ENCODE data around the gene ST3GAL5.

Gene ST3GAL5

DNA sequence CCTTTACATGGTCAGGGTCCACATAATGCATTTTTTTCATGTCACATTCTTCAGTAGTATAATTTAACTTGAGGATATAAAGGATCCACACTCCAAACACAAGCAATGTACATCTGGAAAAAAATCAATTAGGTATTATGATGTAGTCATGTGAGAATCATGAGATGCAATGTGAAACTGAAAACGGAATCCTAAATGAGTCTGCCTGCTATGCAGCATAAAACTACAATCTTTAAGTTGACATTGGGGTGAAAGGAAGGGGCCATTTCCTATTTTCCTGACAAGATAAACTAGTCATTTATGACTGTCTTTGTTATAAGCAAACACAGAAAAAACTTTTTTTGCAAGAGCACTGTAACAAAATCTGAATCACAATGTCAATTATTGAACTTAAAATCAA is 27.6 kb downstream of the ST3GAL5 start:
- peaks cover 25% of the 10 kb centered on the region for H3K36me3 ChIP-seq
- H3K27me3 ChIP-seq = no peaks in the 10 kb centered on the region

DNA sequence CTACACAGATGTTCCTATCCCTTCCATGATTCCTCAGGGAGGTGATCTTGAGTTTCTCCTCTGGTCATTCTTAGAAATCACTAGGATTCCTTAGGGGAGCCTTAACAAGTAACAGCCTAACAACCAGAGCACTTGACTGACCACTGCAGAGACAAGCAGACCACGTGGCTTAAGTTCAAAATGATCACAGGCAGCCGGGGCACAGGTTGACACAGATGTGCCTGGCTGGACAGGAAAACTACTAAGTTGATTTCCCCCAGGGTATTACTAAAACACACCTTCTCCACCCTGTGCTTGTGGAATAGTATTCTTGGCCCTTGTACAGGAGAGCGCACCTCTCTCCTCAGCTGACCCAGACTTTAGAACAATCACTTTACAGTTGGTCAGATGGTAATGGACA is 29.9 kb downstream of the ST3GAL5 start:
- Histone ChIP-seq H3K27ac (no peak overlapping the region), H3K4me1 (peaks cover 9% of the 10 kb centered on the region), H3K36me3 (peaks cover 40% of the 10 kb centered on the region), H3K4me2 (no peak overlapping the region), H3K27me3 (no peaks in the 10 kb centered on the region), H3K4me3 (no peak overlapping the region), H3K9me3 (peaks cover 25% of the 10 kb centered on the region), H3K9ac (no peak overlapping the region), H4K20me1 (no peaks in the 10 kb centered on the region)
- no peak for TF ChIP-seq Cebpa-rat (IDR thresholded peaks at IDR 0.05)

More for the DNA sequence above, 27.6 kb downstream of the ST3GAL5 start:
- Histone ChIP-seq H4K20me1 (no peaks in the 10 kb centered on the region), H3K9me3 (peaks cover 5% of the 10 kb centered on the region), H3K4me1 (no peaks in the 10 kb centered on the region), H3K27ac (no peak overlapping the region), H3K4me2 (no peak overlapping the region), H3K4me3 (no peak overlapping the region), H3K9ac (no peak overlapping the region)
- TF ChIP-seq Cebpa-rat (IDR thresholded peaks at IDR 0.05) = no peak

DNA sequence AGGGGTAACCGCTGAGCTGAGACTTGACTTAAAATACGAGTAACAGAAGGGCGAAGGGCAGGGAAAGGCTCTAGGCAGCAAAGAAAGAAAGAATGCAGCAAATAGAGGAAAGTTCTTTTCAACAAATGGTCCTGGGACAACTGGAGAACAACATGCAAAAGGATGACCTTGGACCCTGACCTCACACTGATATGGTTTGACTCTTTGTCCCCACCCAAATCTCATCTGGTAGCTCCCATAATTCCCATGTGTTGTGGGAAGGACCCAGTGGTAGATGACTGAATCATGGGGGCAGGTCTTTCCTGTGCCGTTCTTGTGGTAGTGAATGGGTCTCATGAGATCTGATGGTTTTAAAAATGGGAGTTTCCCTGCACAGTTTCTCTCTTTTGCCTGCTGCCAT is 33.9 kb downstream of the ST3GAL5 start:
- Histone ChIP-seq H3K9ac (no peak overlapping the region), H4K20me1 (no peaks in the 10 kb centered on the region), H3K27me3 (no peaks in the 10 kb centered on the region), H3K9me3 (peaks cover 25% of the 10 kb centered on the region), H3K27ac (no peak overlapping the region), H3K4me2 (no peak overlapping the region; the same call in 1 of the 2 replicates), H3K4me3 (no peak overlapping the region), H3K36me3 (peaks cover 44% of the 10 kb centered on the region), H3K4me1 (peaks cover 36% of the 10 kb centered on the region)
- no peak for TF ChIP-seq Cebpa-rat (IDR thresholded peaks at IDR 0.05)

DNA sequence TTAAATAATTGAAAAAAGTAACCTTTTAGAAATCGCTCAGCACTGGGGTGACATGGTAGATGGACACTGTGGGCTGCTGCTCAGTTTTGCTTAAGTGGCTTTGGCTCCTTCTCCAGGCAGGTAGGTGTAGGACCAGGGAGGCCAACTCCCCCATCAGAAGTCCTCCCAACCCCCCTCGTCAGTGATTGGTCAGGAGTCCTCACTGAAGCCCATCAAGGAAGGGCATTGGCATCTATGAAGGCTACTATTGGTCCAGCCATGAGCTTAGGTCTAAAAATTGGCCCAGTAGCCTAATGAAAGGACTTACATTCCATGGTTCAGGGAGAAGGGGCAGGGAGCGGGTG is 34.7 kb downstream of the ST3GAL5 start:
- Histone ChIP-seq H3K4me2 (peak overlapping the region; percentile 81), H3K9me3 (peaks cover 25% of the 10 kb centered on the region), H3K4me3 (peak overlapping the region; percentile 40), H3K9ac (peak overlapping the region; percentile 47), H4K20me1 (no peaks in the 10 kb centered on the region), H3K36me3 (peaks cover 42% of the 10 kb centered on the region), H3K27me3 (no peaks in the 10 kb centered on the region), H3K27ac (peak overlapping the region; percentile 81), H3K4me1 (peaks cover 36% of the 10 kb centered on the region)
- TF ChIP-seq Cebpa-rat (IDR thresholded peaks at IDR 0.05) = no peak

DNA sequence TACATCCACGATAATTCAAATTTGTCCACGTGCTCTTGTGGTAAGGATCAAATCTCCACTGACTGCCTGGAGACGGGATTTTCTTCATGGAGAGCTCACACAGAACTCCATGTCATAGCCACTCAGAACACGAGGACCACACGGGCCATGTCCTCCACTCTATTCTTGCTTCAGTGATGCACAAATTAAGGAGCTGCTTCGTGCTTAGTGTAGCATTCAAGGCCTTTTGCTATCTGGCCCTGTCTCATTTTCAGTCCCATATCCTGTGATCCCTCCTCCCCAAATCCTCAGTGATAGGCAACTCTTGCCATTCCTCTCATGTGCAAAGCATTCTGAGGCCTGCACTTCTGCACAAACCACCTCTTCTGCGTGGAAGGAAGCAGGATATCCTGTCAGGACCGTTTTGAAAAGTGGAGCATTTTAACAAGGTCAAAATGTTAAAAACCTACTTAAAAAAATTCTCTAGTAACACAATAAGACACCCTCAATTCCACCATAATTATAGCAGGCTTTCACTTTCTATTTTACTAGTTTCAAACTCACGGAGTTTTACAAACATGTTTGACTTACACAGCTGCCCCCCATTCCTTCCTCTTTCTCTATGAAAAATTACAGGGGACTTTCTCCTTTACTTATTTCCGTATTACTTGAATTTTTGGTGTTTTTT is 35.2 kb downstream of the ST3GAL5 start:
- Histone ChIP-seq H3K9ac (peak overlapping the region; percentile 47), H3K4me2 (peak overlapping the region; percentile 81), H3K36me3 (peaks cover 36% of the 10 kb centered on the region), H3K27ac (peak overlapping the region; percentile 81), H3K4me3 (peak overlapping the region; percentile 40), H3K27me3 (no peaks in the 10 kb centered on the region), H3K9me3 (peaks cover 25% of the 10 kb centered on the region), H3K4me1 (peaks cover 36% of the 10 kb centered on the region), H4K20me1 (no peaks in the 10 kb centered on the region)
- no peak for TF ChIP-seq Cebpa-rat (IDR thresholded peaks at IDR 0.05)

DNA sequence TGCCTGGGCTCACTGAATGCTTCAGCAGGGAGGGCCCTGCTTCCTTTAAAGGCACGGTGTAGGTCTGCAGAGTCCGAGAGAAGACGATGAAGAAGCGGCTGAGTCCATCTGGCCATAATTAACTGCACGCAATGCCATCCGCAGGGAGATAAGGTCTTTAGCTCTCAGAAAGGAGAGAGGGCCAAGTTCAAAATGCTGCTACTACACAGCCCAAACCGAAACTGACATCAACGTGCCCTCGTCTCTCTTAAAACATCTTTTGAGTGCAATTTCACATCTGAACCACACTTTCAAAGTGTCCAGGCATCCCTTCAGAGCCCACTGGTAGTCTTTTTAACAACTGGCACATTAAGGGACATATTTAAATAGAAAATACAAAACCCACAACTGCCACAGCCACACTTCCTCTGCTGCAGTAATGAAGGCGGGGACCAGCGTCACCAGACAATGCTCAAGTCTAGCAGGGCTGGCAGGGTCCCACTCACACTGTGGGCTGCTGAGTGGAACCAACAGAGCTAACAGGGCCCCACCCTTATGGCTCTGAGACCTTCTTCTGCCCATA is 35.8 kb downstream of the ST3GAL5 start:
- peaks cover 36% of the 10 kb centered on the region for H3K4me1 ChIP-seq
- H3K27ac ChIP-seq = peak overlapping the region; percentile 81
- peak overlapping the region; percentile 40; the same call in 1 of the 2 replicates for H3K4me3 ChIP-seq
- TF ChIP-seq Cebpa-rat (IDR thresholded peaks at IDR 0.05) = no peak
- peaks cover 25% of the 10 kb centered on the region for H3K9me3 ChIP-seq
- peak overlapping the region; percentile 47 for H3K9ac ChIP-seq
- no peaks in the 10 kb centered on the region for H3K27me3 ChIP-seq
- peak overlapping the region; percentile 81 for H3K4me2 ChIP-seq
- H3K36me3 ChIP-seq = peaks cover 35% of the 10 kb centered on the region
- H4K20me1 ChIP-seq = no peaks in the 10 kb centered on the region

DNA sequence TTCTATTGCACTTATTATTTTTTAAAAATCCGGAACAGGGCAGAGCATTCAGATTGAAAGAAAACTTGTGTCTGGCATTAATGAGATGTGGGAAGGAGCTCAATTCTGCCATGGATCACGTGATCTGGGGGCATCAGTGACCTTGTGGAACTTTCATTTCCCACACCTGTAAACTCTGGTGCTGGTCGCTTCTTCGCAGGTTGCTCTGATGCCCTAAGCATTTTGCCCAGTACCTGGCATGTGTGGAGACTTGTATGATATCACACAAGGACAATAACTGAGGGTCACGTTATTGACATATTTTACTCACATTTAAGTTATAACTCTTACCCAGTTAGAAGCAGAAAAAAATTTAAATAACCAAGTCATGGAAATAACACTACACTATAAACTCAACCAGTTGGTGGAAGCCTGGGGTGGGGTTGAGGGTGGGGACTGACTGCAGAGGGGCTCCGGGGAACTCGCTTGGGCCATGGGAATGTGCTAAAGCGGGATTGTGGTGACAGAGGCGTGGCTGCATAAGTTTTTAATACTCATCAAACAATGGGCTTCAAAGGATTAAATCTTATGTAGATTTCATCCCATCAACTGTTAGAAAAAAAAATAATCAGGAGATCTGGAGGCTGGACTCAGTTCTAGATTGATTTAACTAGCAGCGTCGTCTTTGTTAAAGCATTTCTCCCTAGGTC is 36.5 kb downstream of the ST3GAL5 start:
- Histone ChIP-seq H3K27me3 (no peaks in the 10 kb centered on the region), H4K20me1 (no peaks in the 10 kb centered on the region), H3K4me3 (no peak overlapping the region), H3K36me3 (peaks cover 36% of the 10 kb centered on the region), H3K4me2 (peak overlapping the region; percentile 81), H3K9ac (peak overlapping the region; percentile 47), H3K9me3 (peaks cover 25% of the 10 kb centered on the region), H3K27ac (peak overlapping the region; percentile 81), H3K4me1 (peaks cover 36% of the 10 kb centered on the region)
- no peak for TF ChIP-seq Cebpa-rat (IDR thresholded peaks at IDR 0.05)

DNA sequence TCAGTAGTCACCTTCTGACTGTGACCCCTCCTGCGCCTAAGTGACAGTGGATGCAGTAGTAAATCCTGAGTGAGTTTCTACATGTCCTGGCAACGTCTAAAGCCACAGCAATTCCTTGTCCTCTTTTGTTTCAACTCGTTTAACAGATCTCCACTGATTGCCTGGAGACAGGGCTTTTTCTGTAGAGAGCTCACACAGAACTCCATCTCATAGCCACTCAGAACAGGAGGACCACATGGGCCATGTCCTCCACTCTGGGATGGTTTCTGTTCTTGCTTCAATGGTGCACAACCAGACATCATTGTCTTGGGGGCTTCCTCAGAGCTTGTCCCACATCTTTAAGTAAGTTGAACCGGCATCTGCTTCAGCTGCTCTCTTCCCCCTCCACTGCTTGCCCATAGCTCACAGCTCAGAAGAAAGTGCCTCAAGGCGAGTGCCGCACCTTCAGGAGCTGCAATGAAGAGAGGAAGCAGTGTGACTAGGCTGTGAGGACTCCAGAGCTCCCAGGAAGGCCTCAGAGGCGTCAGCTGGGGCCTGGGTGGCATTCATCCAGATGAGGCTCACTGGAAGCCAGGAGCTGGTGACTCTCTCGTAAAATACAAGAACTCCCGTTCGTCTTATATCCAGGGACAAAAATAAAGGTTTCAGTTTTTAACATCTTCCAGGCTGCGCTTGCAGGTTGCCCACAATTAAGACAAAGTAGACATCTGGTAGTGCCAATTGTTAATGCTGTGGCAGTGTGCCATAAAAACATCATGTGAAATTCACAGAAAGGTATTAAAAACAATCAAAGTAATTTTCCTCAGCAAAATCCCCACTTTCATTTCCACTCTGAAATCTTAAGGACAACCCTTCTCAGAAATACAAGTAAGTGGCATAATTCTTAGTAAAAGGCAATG is 37.3 kb downstream of the ST3GAL5 start:
- H3K4me2 ChIP-seq = peak overlapping the region; percentile 39
- no peak overlapping the region for H3K9ac ChIP-seq
- no peak for TF ChIP-seq Cebpa-rat (IDR thresholded peaks at IDR 0.05)

DNA sequence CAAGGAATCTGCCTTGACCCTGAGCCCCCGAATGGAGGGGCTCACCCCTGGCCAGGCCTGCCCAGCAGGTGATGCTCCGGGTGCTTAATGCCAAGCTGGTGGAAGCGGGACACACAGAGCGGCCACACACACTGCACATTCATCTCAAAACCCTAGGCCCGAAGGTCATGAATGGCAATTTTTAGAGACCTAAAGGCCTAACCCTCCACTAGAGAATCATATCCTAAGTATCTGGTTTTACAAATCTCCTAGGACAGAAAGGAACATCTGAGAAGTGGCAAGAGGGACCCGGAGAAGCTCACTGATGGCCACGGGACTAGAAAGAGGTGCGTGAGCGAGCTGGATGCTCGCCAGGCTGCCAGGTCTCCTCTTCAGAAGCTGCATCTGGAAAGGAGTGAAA is 38.3 kb downstream of the ST3GAL5 start:
- Histone ChIP-seq H3K9me3 (peaks cover 13% of the 10 kb centered on the region), H3K4me2 (no peak overlapping the region), H3K4me1 (peaks cover 36% of the 10 kb centered on the region), H3K27ac (no peak overlapping the region), H3K36me3 (peaks cover 27% of the 10 kb centered on the region), H3K4me3 (no peak overlapping the region), H3K9ac (no peak overlapping the region), H3K27me3 (no peaks in the 10 kb centered on the region), H4K20me1 (no peaks in the 10 kb centered on the region)
- TF ChIP-seq Cebpa-rat (IDR thresholded peaks at IDR 0.05) = no peak

More for the DNA sequence above, 37.3 kb downstream of the ST3GAL5 start:
- Histone ChIP-seq H4K20me1 (no peaks in the 10 kb centered on the region), H3K27ac (0 out of 2 replicates have a peak overlapping the region, but pooled peaks have one; percentile 24), H3K9me3 (peaks cover 23% of the 10 kb centered on the region), H3K27me3 (no peaks in the 10 kb centered on the region), H3K4me1 (peaks cover 36% of the 10 kb centered on the region), H3K36me3 (peaks cover 38% of the 10 kb centered on the region), H3K4me3 (no peak overlapping the region)

All from BLaER1 (cell line).